ENCODE results near the gene NFATC3. TPM values are rescaled to one million over a fixed set of nuclear protein-coding genes. Genes with fewer than 3 reads are reported as not detected.
A peak's percentile ranks its signal among the peaks of the same experiment; 100 is the strongest.

NFATC3 gene
- total RNA-seq, 2 donors from 2014 or later: 51.1 to 56.7 TPM

DNA sequence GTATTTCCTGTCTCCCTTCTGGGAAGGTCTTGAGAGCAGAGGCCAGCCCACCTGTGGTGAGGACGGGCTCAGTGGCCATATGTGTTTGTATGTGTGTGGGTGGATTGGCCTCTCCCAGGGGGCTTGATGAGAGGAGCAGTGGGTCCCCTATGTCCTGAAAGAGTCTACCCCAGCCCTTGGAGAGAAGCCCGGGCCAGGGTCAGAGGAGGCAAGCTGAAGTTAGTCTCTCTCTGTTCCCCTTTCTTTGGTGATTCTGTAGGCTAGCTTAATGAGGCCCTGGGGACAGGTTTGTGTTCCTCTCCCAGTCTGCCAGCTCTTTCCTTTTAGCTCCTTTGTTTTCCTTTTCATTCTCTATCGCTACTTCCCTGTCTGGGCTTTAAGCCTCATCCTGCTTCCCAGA is 23.8 kb upstream of the NFATC3 start:
- Histone ChIP-seq H3K4me3 (no peak overlapping the region), H3K4me1 (ENCODE audit: control insufficient read depth in 1 of 2, low read depth in 2 of 2) (peaks cover 15 to 27% of the 10 kb centered on the region in 2 donors), H3K36me3 (peaks cover 9% of the 10 kb centered on the region), H3K27ac (no peak overlapping the region), H3K9me3 (no peaks in the 10 kb centered on the region), H3K27me3 (replicated peaks; ENCODE audit: insufficient read depth) (no peaks in the 10 kb centered on the region)
- ATAC-seq (ENCODE audit: insufficient number of reproducible peaks, low FRiP score, low read depth) (no peak), DNase-seq (ENCODE audit: low spot score) (no peak)
- TF ChIP-seq CTCF (IDR thresholded peaks at IDR 0.05): no peak

GRCh38 chr16:68062910-68063393 is 22.2 kb upstream of the NFATC3 start:
- Histone ChIP-seq H3K9me3 (no peaks in the 10 kb centered on the region), H3K4me3 (no peak overlapping the region), H3K27ac (peak overlapping the region in 1 of 2 donors; percentile 39), H3K27me3 (replicated peaks; ENCODE audit: insufficient read depth) (no peaks in the 10 kb centered on the region), H3K36me3 (peaks cover 9% of the 10 kb centered on the region), H3K4me1 (ENCODE audit: control insufficient read depth in 1 of 2, low read depth in 2 of 2) (peaks cover 15 to 30% of the 10 kb centered on the region in 2 donors)
- ATAC-seq (ENCODE audit: insufficient number of reproducible peaks, low FRiP score, low read depth): no peak
- TF ChIP-seq CTCF (IDR thresholded peaks at IDR 0.05): no peak
- DNase-seq (ENCODE audit: low spot score): no peak

DNA sequence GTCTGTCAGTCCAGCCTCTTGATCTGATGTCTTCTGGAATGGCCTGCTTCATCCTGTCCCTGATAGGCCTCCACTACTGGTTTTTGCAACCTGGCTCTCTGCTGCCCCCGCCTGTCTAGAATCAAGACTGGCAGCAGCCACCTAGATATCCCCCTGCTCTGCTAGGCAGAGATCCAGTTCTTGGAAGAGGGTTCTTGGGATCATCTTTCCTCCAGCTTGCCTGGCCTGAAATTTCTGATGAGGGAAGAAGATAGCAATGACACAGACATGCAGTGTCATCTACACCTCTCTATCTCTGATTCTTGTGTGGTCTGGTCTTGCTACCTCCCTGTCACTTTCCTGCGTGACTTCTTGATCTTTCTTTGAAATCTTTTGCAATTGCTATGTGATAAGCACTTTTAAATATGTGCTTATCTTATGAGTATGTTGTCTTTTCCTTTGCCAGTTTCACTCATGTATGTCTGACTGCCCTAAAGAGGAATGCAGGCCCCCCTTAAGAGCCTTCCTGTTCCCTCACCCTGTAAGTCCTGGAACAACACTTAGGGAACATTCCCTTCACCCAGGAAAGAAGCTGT is 20.3 kb upstream of the NFATC3 start:
- Histone ChIP-seq H3K9me3 (no peaks in the 10 kb centered on the region), H3K4me3 (no peak overlapping the region), H3K27me3 (replicated peaks; ENCODE audit: insufficient read depth) (no peaks in the 10 kb centered on the region), H3K27ac (peak overlapping the region; percentile 85 to 88), H3K36me3 (peaks cover 5% of the 10 kb centered on the region), H3K4me1 (ENCODE audit: control insufficient read depth in 1 of 2, low read depth in 2 of 2) (peaks cover 15 to 30% of the 10 kb centered on the region in 2 donors)
- TF ChIP-seq CTCF (IDR thresholded peaks at IDR 0.05): peak; percentile 61
- peak; percentile 80 for ATAC-seq (ENCODE audit: insufficient number of reproducible peaks, low FRiP score, low read depth)
- DNase-seq (ENCODE audit: low spot score): no peak

- DNase-seq (ENCODE audit: low spot score): no peak
- peak overlapping the region; percentile 85 to 88 for H3K27ac ChIP-seq
- peaks cover 12% of the 10 kb centered on the region for H3K36me3 ChIP-seq
- no peaks in the 10 kb centered on the region for H3K27me3 ChIP-seq (replicated peaks; ENCODE audit: insufficient read depth)
- H3K9me3 ChIP-seq: no peaks in the 10 kb centered on the region
- TF ChIP-seq CTCF (IDR thresholded peaks at IDR 0.05): no peak
- H3K4me3 ChIP-seq: no peak overlapping the region
- ATAC-seq (ENCODE audit: insufficient number of reproducible peaks, low FRiP score, low read depth): peak; percentile 63
- peaks cover 15 to 30% of the 10 kb centered on the region in 2 donors for H3K4me1 ChIP-seq (ENCODE audit: control insufficient read depth in 1 of 2, low read depth in 2 of 2)
These were observed 19.4 kb upstream of the NFATC3 start for GRCh38 chr16:68065716-68066305.

GRCh38 chr16:68066763-68067162 is 18.4 kb upstream of the NFATC3 start:
- no peaks in the 10 kb centered on the region for H3K9me3 ChIP-seq
- peak overlapping the region; percentile 85 to 88 for H3K27ac ChIP-seq
- DNase-seq (ENCODE audit: low spot score) (no peak), ATAC-seq (ENCODE audit: insufficient number of reproducible peaks, low FRiP score, low read depth) (no peak)
- H3K4me1 ChIP-seq (ENCODE audit: control insufficient read depth in 1 of 2, low read depth in 2 of 2): peaks cover 15 to 30% of the 10 kb centered on the region in 2 donors
- H3K27me3 ChIP-seq (replicated peaks; ENCODE audit: insufficient read depth): no peaks in the 10 kb centered on the region
- TF ChIP-seq CTCF (IDR thresholded peaks at IDR 0.05): no peak
- no peak overlapping the region for H3K4me3 ChIP-seq
- H3K36me3 ChIP-seq: peaks cover 15% of the 10 kb centered on the region

All from thoracic aorta (tissue), 2 donors.